ENCODE measurements around the gene TMC4.

- TF ChIP-seq CTCF (conservative IDR thresholded peaks at IDR 0.05 in 1 of 2, IDR thresholded peaks at IDR 0.05 in 1 of 2; ENCODE audit: low read depth in 1 of 2, low read length in 2 of 2) (no peak), EZH2 (IDR thresholded peaks at IDR 0.05; ENCODE audit: low read length, missing control alignments) (no peak)
These were observed 19.0 kb upstream of the TMC4 start for GRCh38 chr19:54191811-54192453.
